ENCODE results near the gene TNFSF11.

The TNFSF11 gene

DNA sequence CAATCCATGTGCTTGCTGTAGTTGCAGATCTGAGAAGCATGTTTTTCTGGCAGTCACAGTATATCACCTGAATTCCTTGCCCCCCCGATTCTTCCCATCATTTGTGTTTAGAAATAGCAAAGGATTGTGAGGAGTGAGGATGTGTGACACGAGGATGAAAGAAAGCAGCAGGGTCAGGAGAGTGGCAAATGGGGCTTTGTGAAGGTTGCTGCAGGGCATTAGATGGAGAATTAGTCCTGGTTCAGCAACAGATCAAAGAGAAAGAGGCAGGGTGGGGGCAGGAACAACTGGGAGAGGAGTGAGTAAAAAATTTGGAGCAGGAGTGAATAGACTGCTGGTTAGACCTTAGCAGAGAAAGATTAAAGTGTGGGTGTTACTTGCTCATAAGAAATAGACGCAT lies 47.7 kb upstream of the TNFSF11 start:
- no peaks in the 10 kb centered on the region for H3K79me2 ChIP-seq (ENCODE audit: insufficient read depth, low read length)
- no peak overlapping the region for H2AFZ ChIP-seq (ENCODE audit: low read depth, low read length)
- no peak for ATAC-seq (ENCODE audit: insufficient read depth, low read depth)
- no peaks in the 10 kb centered on the region for H3K9me3 ChIP-seq (ENCODE audit: insufficient read depth, low read length, severe bottlenecking)
- no peaks in the 10 kb centered on the region for H3K36me3 ChIP-seq (ENCODE audit: insufficient read depth, low read length)
- H3K4me3 ChIP-seq (ENCODE audit: low read depth in 1 of 2, low read length in 2 of 2), result no peak overlapping the region
- no peaks in the 10 kb centered on the region for H4K20me1 ChIP-seq (ENCODE audit: insufficient read depth, low read length)
- no peak overlapping the region for H3K9ac ChIP-seq (ENCODE audit: low read depth, low read length)
- DNase-seq, result no peak
- no peak overlapping the region for H3K27ac ChIP-seq (ENCODE audit: low read length)
- no peaks in the 10 kb centered on the region for H3K27me3 ChIP-seq (ENCODE audit: insufficient read depth, low read length, poor library complexity)
- no peak overlapping the region for H3K4me2 ChIP-seq (ENCODE audit: insufficient read depth, low read length)
- no peaks in the 10 kb centered on the region for H3K4me1 ChIP-seq (ENCODE audit: insufficient read depth, low read length)
- TF ChIP-seq CTCF (IDR thresholded peaks at IDR 0.05; ENCODE audit: borderline replicate concordance, extremely low read depth, low read length, poor library complexity, severe bottlenecking), result no peak
- no peak for TF ChIP-seq EZH2 (IDR thresholded peaks at IDR 0.05; ENCODE audit: borderline replicate concordance, low read depth, low read length, severe bottlenecking)

GRCh38 chr13:42526804-42527203 lies 47.1 kb upstream of the TNFSF11 start:
- no peak overlapping the region for H3K4me3 ChIP-seq (ENCODE audit: low read depth in 1 of 2, low read length in 2 of 2)
- DNase-seq (no peak), ATAC-seq (ENCODE audit: insufficient read depth, low read depth) (no peak)
- H3K9me3 ChIP-seq (ENCODE audit: insufficient read depth, low read length, severe bottlenecking), result no peaks in the 10 kb centered on the region
- no peak overlapping the region for H3K9ac ChIP-seq (ENCODE audit: low read depth, low read length)
- no peaks in the 10 kb centered on the region for H3K79me2 ChIP-seq (ENCODE audit: insufficient read depth, low read length)
- no peak overlapping the region for H2AFZ ChIP-seq (ENCODE audit: low read depth, low read length)
- no peaks in the 10 kb centered on the region for H3K4me1 ChIP-seq (ENCODE audit: insufficient read depth, low read length)
- no peak overlapping the region for H3K4me2 ChIP-seq (ENCODE audit: insufficient read depth, low read length)
- H3K36me3 ChIP-seq (ENCODE audit: insufficient read depth, low read length), result no peaks in the 10 kb centered on the region
- no peaks in the 10 kb centered on the region for H4K20me1 ChIP-seq (ENCODE audit: insufficient read depth, low read length)
- H3K27me3 ChIP-seq (ENCODE audit: insufficient read depth, low read length, poor library complexity), result no peaks in the 10 kb centered on the region
- TF ChIP-seq EZH2 (IDR thresholded peaks at IDR 0.05; ENCODE audit: borderline replicate concordance, low read depth, low read length, severe bottlenecking) (no peak), CTCF (IDR thresholded peaks at IDR 0.05; ENCODE audit: borderline replicate concordance, extremely low read depth, low read length, poor library complexity, severe bottlenecking) (no peak)
- no peak overlapping the region for H3K27ac ChIP-seq (ENCODE audit: low read length)

GRCh38 chr13:42532561-42533335 lies 41.2 kb upstream of the TNFSF11 start:
- no peaks in the 10 kb centered on the region for H3K27me3 ChIP-seq (ENCODE audit: insufficient read depth, low read length, poor library complexity)
- no peak overlapping the region for H2AFZ ChIP-seq (ENCODE audit: low read depth, low read length)
- H3K36me3 ChIP-seq (ENCODE audit: insufficient read depth, low read length), result no peaks in the 10 kb centered on the region
- no peak overlapping the region for H3K4me2 ChIP-seq (ENCODE audit: insufficient read depth, low read length)
- no peaks in the 10 kb centered on the region for H3K79me2 ChIP-seq (ENCODE audit: insufficient read depth, low read length)
- H3K4me3 ChIP-seq (ENCODE audit: low read depth in 1 of 2, low read length in 2 of 2), result no peak overlapping the region
- no peaks in the 10 kb centered on the region for H3K4me1 ChIP-seq (ENCODE audit: insufficient read depth, low read length)
- DNase-seq (no peak), ATAC-seq (ENCODE audit: insufficient read depth, low read depth) (no peak)
- TF ChIP-seq EZH2 (IDR thresholded peaks at IDR 0.05; ENCODE audit: borderline replicate concordance, low read depth, low read length, severe bottlenecking), result no peak
- no peak for TF ChIP-seq CTCF (IDR thresholded peaks at IDR 0.05; ENCODE audit: borderline replicate concordance, extremely low read depth, low read length, poor library complexity, severe bottlenecking)
- no peaks in the 10 kb centered on the region for H3K9me3 ChIP-seq (ENCODE audit: insufficient read depth, low read length, severe bottlenecking)
- no peak overlapping the region for H3K9ac ChIP-seq (ENCODE audit: low read depth, low read length)
- H4K20me1 ChIP-seq (ENCODE audit: insufficient read depth, low read length), result no peaks in the 10 kb centered on the region
- H3K27ac ChIP-seq (ENCODE audit: low read length), result no peak overlapping the region
